ENCODE data around the gene RAB11FIP3.

- TF ChIP-seq RAD21 (IDR thresholded peaks at IDR 0.05; ENCODE audit: low read depth): no peak
- TF ChIP-seq NFIC (IDR thresholded peaks at IDR 0.05): no peak
- TF ChIP-seq EP300 (IDR thresholded peaks at IDR 0.05; ENCODE audit: borderline replicate concordance): no peak
Measured at GRCh38 chr16:519425-519824, 94.0 kb downstream of the RAB11FIP3 start.
